Progenitor cell of endocrine pancreas (in vitro differentiated cells): ENCODE results near the gene SPPL3. TPM values are rescaled to one million over a fixed set of nuclear protein-coding genes. Genes with fewer than 3 reads are reported as not detected.

Experiments
- DNase-seq: peaks from one replicate; pipeline ENCODE4 v3.0.0; 2021; ENCODE audit warnings: low spot score; ENCODE audit not compliant: unreplicated experiment
- H3K27ac Mint-ChIP-seq: 2 replicates; pipeline ENCODE4 v1.8.0; 2021; ENCODE audit warnings: mild to moderate bottlenecking, moderate library complexity, mixed read lengths
- H3K27me3 Mint-ChIP-seq: 2 replicates; pipeline ENCODE4 v1.8.0; 2021; ENCODE audit warnings: mixed read lengths
- H3K36me3 Mint-ChIP-seq: 2 replicates; pipeline ENCODE4 v1.8.0; 2022; ENCODE audit warnings: mixed read lengths; ENCODE audit not compliant: insufficient read depth
- H3K4me1 Mint-ChIP-seq: 2 replicates; pipeline ENCODE4 v1.8.0; 2021; ENCODE audit warnings: low read depth, mixed read lengths
- H3K4me3 Mint-ChIP-seq: 2 replicates; pipeline ENCODE4 v1.8.0; 2021; ENCODE audit warnings: low read depth, mild to moderate bottlenecking, moderate library complexity, mixed read lengths
- H3K9me3 Mint-ChIP-seq: 2 replicates; pipeline ENCODE4 v1.8.0; 2021; ENCODE audit warnings: low read depth, mixed read lengths
- total RNA-seq: library from RNA; stranded (reverse); gene quantifications from 2 replicates; pipeline ENCODE4 v1.2.1, GENCODE V29; 2021
- TF ChIP-seq, protein P1 (sequence below): fragments of 200-600 bp; sonication (generic); IDR thresholded peaks from one replicate; pipeline ENCODE4 v1.5.0; 2021; ENCODE audit warnings: antibody characterized with exemption, mild to moderate bottlenecking; ENCODE audit not compliant: unreplicated experiment

The SPPL3 gene
- total RNA-seq, 1 donor from 2014 or later, result 70.2 TPM

DNA sequence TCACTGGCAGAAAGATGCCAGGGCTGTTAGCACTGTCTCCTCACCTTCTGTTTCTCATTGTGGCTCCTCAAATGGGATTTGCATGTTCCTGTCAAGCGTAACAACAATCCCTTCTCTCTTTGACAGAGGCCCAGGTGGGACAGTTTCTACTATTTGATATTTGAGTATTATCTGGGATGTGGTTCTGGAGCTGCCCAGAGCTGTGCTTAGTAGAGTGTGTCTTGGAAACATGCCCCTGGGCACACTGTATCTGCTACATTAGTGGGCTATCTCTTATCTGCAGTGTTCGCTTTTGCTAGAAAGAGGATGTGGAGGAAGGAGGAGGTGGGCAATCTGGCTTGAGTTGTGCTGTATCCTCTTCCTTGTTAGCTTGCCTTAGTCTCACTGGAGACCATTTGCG is 182.3 kb downstream of the SPPL3 start:
- no peak overlapping the region for H3K4me3 Mint-ChIP-seq
- no peak overlapping the region for H3K27ac Mint-ChIP-seq
- H3K36me3 Mint-ChIP-seq, result peaks cover 39% of the 10 kb centered on the region
- peaks cover 39% of the 10 kb centered on the region for H3K4me1 Mint-ChIP-seq
- TF ChIP-seq, protein P1, sequence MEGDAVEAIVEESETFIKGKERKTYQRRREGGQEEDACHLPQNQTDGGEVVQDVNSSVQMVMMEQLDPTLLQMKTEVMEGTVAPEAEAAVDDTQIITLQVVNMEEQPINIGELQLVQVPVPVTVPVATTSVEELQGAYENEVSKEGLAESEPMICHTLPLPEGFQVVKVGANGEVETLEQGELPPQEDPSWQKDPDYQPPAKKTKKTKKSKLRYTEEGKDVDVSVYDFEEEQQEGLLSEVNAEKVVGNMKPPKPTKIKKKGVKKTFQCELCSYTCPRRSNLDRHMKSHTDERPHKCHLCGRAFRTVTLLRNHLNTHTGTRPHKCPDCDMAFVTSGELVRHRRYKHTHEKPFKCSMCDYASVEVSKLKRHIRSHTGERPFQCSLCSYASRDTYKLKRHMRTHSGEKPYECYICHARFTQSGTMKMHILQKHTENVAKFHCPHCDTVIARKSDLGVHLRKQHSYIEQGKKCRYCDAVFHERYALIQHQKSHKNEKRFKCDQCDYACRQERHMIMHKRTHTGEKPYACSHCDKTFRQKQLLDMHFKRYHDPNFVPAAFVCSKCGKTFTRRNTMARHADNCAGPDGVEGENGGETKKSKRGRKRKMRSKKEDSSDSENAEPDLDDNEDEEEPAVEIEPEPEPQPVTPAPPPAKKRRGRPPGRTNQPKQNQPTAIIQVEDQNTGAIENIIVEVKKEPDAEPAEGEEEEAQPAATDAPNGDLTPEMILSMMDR, result no peak
- DNase-seq, result no peak
- H3K27me3 Mint-ChIP-seq, result peaks cover 4% of the 10 kb centered on the region
- H3K9me3 Mint-ChIP-seq, result no peaks in the 10 kb centered on the region

DNA sequence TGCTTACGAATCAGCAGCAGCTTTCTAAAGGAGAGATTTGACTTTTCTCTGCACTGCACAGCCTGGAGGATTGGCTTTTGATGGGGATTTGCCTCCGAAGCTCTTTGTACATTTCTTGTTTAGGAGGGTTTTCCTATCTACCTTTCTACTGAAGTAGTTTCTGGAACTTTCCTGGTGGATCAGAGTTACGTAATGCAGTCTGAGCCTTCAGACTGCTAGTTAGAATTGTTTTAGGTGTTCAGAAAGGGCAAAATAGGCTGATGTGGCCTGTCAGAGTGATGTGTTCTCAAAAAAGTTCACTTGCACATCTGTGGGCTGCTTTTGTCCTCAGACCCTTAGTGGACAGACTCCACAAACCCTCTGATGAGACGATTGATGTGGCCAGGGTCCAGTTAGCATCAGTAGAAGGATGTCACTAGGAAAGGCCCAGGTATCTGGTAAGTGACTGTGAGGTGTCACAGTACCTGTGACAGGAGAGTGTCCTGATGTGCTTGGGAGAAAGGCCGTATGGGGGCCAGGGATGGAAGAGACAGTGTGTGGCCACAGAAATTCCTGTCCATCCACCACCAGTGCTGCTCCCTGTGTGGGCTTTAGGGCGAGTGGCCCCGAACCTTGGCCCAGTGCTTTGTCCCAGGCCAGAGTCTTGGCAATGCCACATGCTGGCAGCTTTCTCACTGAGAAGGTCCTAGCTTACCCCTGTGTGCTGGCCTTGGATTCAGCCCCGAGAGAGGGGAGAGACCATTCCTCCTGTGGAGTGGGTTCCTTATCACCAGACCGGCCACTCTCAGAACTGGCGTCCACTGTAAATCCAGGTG is 183.0 kb downstream of the SPPL3 start:
- TF ChIP-seq, protein P1, result no peak
- H3K36me3 Mint-ChIP-seq, result peaks cover 45% of the 10 kb centered on the region
- peaks cover 37% of the 10 kb centered on the region for H3K4me1 Mint-ChIP-seq
- DNase-seq, result no peak
- H3K27ac Mint-ChIP-seq, result peak overlapping the region; percentile 41
- H3K27me3 Mint-ChIP-seq, result peaks cover 1% of the 10 kb centered on the region
- no peak overlapping the region for H3K4me3 Mint-ChIP-seq
- no peaks in the 10 kb centered on the region for H3K9me3 Mint-ChIP-seq

DNA sequence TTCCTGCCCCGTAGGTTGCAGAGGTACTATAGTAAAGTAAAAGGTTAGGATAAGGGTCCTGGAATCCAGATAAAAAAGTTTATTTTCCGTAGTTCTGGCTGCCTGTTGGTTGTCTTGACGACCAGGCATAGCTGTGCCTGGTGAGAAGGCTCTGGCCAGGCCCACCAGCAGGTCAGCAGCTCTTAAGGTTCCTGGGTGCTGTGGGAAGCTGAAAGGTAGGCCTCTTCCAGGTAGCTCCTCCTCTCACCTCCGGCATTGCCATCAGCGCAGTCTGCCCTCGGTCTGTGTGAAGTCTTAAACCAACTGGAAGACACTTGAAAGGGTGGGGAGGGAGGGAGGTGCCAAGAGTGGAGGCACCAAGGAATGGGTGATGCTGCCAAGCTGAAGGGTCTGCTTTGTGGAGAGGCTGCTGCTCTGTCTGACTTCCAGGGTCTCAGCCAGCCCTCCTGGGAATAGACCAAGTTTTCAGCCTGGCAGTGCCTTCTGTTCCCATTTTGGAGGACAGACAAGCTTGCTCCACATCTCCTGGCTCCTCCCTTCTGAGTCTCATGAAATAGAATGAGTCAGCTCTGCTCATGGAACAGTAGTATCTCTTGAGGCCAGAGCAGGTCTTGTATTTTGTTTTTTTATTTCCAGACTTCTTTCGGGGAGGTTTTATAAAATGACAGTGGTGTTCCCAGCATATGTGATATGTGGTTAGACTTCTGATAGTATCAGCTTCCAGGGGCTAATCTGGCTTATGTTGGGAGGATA is 183.7 kb downstream of the SPPL3 start:
- Mint-ChIP-seq H3K9me3 (no peaks in the 10 kb centered on the region), H3K27ac (peak overlapping the region; percentile 41), H3K36me3 (peaks cover 45% of the 10 kb centered on the region), H3K27me3 (no peaks in the 10 kb centered on the region), H3K4me3 (no peak overlapping the region), H3K4me1 (peaks cover 35% of the 10 kb centered on the region)
- no peak for DNase-seq
- TF ChIP-seq, protein P1, result no peak

DNA sequence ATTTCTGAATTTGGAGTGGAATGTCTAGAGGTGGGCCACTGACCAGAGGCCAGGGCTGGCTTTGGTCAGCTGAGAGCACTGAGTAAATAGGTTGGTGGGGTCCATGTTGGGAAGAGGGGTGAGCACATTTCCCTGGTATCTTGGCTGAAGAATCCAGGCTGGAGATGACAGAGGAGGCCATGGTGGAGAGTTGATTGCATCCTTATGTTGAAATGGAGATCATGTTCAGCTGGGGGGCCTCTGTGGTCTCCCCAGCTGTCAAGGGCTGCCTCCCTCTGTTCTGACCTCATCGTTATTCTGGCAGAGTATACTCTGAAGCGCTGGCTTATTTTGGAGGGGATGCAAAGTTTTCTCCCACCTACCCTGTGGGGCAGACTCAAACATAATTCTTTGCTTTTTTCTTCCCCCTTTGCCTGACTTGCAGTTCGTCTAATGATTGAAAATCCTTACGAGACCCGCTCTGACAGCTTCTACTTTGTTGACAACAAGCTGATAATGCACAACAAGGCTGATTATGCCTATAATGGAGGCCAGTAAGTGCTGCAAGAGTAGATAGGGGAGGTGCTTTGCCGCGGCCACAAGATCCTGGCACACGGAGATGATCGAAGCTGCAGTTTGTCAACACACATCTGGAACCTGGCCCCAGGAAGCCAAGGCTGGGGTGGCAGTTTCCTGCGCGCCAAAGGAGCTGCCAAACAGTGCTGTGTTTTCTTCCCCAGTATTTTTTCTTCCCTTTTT is 184.5 kb downstream of the SPPL3 start:
- Mint-ChIP-seq H3K9me3 (no peaks in the 10 kb centered on the region), H3K4me1 (peaks cover 29% of the 10 kb centered on the region), H3K36me3 (peaks cover 47% of the 10 kb centered on the region), H3K27ac (peak overlapping the region; percentile 90), H3K4me3 (peak overlapping the region; percentile 53), H3K27me3 (no peaks in the 10 kb centered on the region)
- TF ChIP-seq, protein P1, result no peak
- no peak for DNase-seq

DNA sequence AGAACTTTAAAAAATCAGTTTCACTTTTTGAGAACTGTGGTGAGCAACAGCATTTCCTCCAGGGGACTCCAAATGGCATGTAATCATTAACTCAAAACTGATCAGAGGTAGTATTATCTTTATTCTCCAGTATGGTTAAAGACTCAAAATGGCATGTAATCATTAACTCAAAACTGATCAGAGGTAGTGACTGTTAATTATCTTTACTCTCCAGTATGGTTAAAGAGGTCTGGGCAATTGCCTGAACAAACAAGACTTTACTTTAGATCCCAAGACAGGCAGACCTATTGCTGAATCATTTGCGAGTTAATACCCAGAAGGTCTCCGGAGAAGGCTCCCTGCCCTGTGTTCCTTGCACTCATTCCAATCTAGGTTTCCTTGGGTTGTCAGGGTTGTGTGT is 185.1 kb downstream of the SPPL3 start:
- Mint-ChIP-seq H3K4me3 (peak overlapping the region; percentile 53), H3K36me3 (peaks cover 44% of the 10 kb centered on the region), H3K27ac (peak overlapping the region; percentile 90), H3K4me1 (peaks cover 27% of the 10 kb centered on the region), H3K9me3 (no peaks in the 10 kb centered on the region), H3K27me3 (no peaks in the 10 kb centered on the region)
- TF ChIP-seq, protein P1, result no peak
- no peak for DNase-seq
